HS-5 (cell line): ENCODE data around the gene TMEM131L.
A peak's percentile ranks its signal among the peaks of the same experiment; 100 is the strongest.
"Not testable (repeated sequence)": the region's sequence is repeated elsewhere in the genome, so short reads cannot be mapped to it uniquely, and the experiment has no call there.

Experiments
- DNase-seq: peaks from one replicate; pipeline ENCODE4 v3.0.0-alpha.2; 2012; ENCODE audit warnings: low read depth

TMEM131L gene

GRCh38 chr4:153573221-153573620, 107.1 kb downstream of the TMEM131L start:
- no peak for DNase-seq

- peak; percentile 41 for DNase-seq
These were observed 108.0 kb downstream of the TMEM131L start for GRCh38 chr4:153573881-153574802.

- DNase-seq: no peak
These were observed 110.2 kb downstream of the TMEM131L start for GRCh38 chr4:153576443-153576774.

- DNase-seq: no peak
These were observed 110.9 kb downstream of the TMEM131L start for GRCh38 chr4:153577053-153577452.

- no peak for DNase-seq
These were observed 113.2 kb downstream of the TMEM131L start for GRCh38 chr4:153579410-153579809.

GRCh38 chr4:153579872-153580271, 113.7 kb downstream of the TMEM131L start:
- no peak for DNase-seq

- no peak for DNase-seq
These were observed 117.0 kb downstream of the TMEM131L start for GRCh38 chr4:153582954-153583702.

- no peak for DNase-seq
These were observed 118.9 kb downstream of the TMEM131L start for GRCh38 chr4:153585026-153585425.

- DNase-seq: no peak
These were observed 123.8 kb downstream of the TMEM131L start for GRCh38 chr4:153589703-153590595.

GRCh38 chr4:153591441-153591840, 125.3 kb downstream of the TMEM131L start:
- no peak for DNase-seq

- no peak for DNase-seq
These were observed 125.9 kb downstream of the TMEM131L start for GRCh38 chr4:153592064-153592463.

GRCh38 chr4:153593161-153593560, 127.0 kb downstream of the TMEM131L start:
- no peak for DNase-seq

- DNase-seq: no peak
These were observed 128.1 kb downstream of the TMEM131L start for GRCh38 chr4:153594210-153594609.

- no peak for DNase-seq
These were observed 129.9 kb downstream of the TMEM131L start for GRCh38 chr4:153595894-153596601.

- no peak for DNase-seq
These were observed 136.6 kb downstream of the TMEM131L start for GRCh38 chr4:153602758-153603157.

GRCh38 chr4:153603258-153603657, 137.1 kb downstream of the TMEM131L start:
- DNase-seq: no peak

GRCh38 chr4:153603835-153604234, 137.7 kb downstream of the TMEM131L start:
- no peak for DNase-seq

- DNase-seq: not testable (repeated sequence)
These were observed 142.9 kb downstream of the TMEM131L start for GRCh38 chr4:153609070-153609469.

- no peak for DNase-seq
These were observed 144.6 kb downstream of the TMEM131L start for GRCh38 chr4:153610623-153611376.

- DNase-seq: peak; percentile 46
These were observed 145.5 kb downstream of the TMEM131L start for GRCh38 chr4:153611679-153612078.

GRCh38 chr4:153612878-153613277, 146.7 kb downstream of the TMEM131L start:
- DNase-seq: no peak
